ENCODE results near the gene F12. TPM values are rescaled to one million over a fixed set of nuclear protein-coding genes. Genes with fewer than 3 reads are reported as not detected.

F12 gene
- total RNA-seq, 1 experiment from 2014 or later: 30.0 TPM

GRCh38 chr5:177442066-177442826 is 32.9 kb upstream of the F12 start:
- H3K27ac ChIP-seq (ENCODE audit: low read depth, low read length): peak overlapping the region; percentile 40; the same call in 1 of the 2 replicates
- no peaks in the 10 kb centered on the region for H3K27me3 ChIP-seq (ENCODE audit: insufficient read depth, low read length)
- peaks cover 3% of the 10 kb centered on the region; the same call in 1 of the 2 replicates for H4K20me1 ChIP-seq (ENCODE audit: insufficient read depth)
- H3K9ac ChIP-seq (ENCODE audit: low read length): no peak overlapping the region
- BruUV-seq (replicated peaks): no TSS peak
- ATAC-seq (0 out of 2 replicates have a peak, but pooled peaks have one; percentile 1), DNase-seq (ENCODE audit: low read depth, low spot score) (no peak)
- peaks cover 0 to 33% of the 10 kb centered on the region in 2 experiments; a peak in 2 of 4 replicates for H3K4me1 ChIP-seq (ENCODE audit: control insufficient read depth in 1 of 2, insufficient read depth in 2 of 2, low read length in 2 of 2)
- intact Hi-C loops (cut with micrococcal nuclease): no loop called here
- RAD21 ChIA-PET (ENCODE audit: low non-redundant PET in 1 of 2, low total read pairs in 2 of 2, uncharacterized antibody in 2 of 2, unreplicated experiment in 2 of 2): no interaction called here
- CTCF ChIA-PET: no interaction called here
- no peaks in the 10 kb centered on the region for H3K9me2 ChIP-seq (ENCODE audit: insufficient read depth)
- TF ChIP-seq SP1 (IDR thresholded peaks at IDR 0.05; ENCODE audit: low read depth) (no peak), POLR2AphosphoS5 (IDR thresholded peaks at IDR 0.05; ENCODE audit: low read depth, low read length) (peak; percentile 18)
- POLR2A ChIA-PET: no interaction called here
- peaks cover 38% of the 10 kb centered on the region; the same call in 1 of the 2 replicates for H3K79me2 ChIP-seq (ENCODE audit: insufficient read depth, low read length)
- H2AFZ ChIP-seq (ENCODE audit: low read depth, low read length, poor library complexity, severe bottlenecking): no peak overlapping the region
- H3K9me3 ChIP-seq (ENCODE audit: control insufficient read depth in 1 of 2, insufficient read depth in 1 of 2, low read depth in 1 of 2, low read length in 2 of 2): no peaks in the 10 kb centered on the region
- H3K36me3 ChIP-seq (ENCODE audit: control insufficient read depth in 1 of 2, insufficient read depth in 2 of 2, low read length in 2 of 2): peaks cover 3 to 24% of the 10 kb centered on the region in 2 experiments; a peak in 3 of 4 replicates
- no peak overlapping the region for H3K4me2 ChIP-seq (ENCODE audit: low read length)
- H3K4me3 ChIP-seq (replicated peaks in 1 of 2; ENCODE audit: low read depth in 1 of 2, low read length in 2 of 2): no peak overlapping the region

- no peaks in the 10 kb centered on the region for H3K9me3 ChIP-seq (ENCODE audit: control insufficient read depth in 1 of 2, insufficient read depth in 1 of 2, low read depth in 1 of 2, low read length in 2 of 2)
- peaks cover 30% of the 10 kb centered on the region; the same call in 1 of the 2 replicates for H3K79me2 ChIP-seq (ENCODE audit: insufficient read depth, low read length)
- BruUV-seq (replicated peaks): no TSS peak
- H3K9me2 ChIP-seq (ENCODE audit: insufficient read depth): no peaks in the 10 kb centered on the region
- H3K27me3 ChIP-seq (ENCODE audit: insufficient read depth, low read length): no peaks in the 10 kb centered on the region
- H3K27ac ChIP-seq (ENCODE audit: low read depth, low read length): no peak overlapping the region; the same call in 1 of the 2 replicates
- POLR2A ChIA-PET: interaction anchor here (0.5 kb wide), 1 partner anchor 355 kb away, joined by 3 read pairs; the partner anchor contains the start of gene FGFR4
- peaks cover 3% of the 10 kb centered on the region; the same call in 1 of the 2 replicates for H4K20me1 ChIP-seq (ENCODE audit: insufficient read depth)
- H3K36me3 ChIP-seq (ENCODE audit: control insufficient read depth in 1 of 2, insufficient read depth in 2 of 2, low read length in 2 of 2): peaks cover 7 to 24% of the 10 kb centered on the region in 2 experiments; a peak in 3 of 4 replicates
- no peak for DNase-seq (ENCODE audit: low read depth, low spot score)
- intact Hi-C loops (cut with micrococcal nuclease): no loop called here
- TF ChIP-seq SP1 (IDR thresholded peaks at IDR 0.05; ENCODE audit: low read depth) (no peak), CTCF (IDR thresholded peaks at IDR 0.05 in 2 of 3, conservative IDR thresholded peaks at IDR 0.05 in 1 of 3; ENCODE audit: borderline replicate concordance in 1 of 3, insufficient read depth in 1 of 3, low read depth in 2 of 3, low read length in 2 of 3) (no peak), SRF (IDR thresholded peaks at IDR 0.05; ENCODE audit: low read depth) (no peak), POLR2AphosphoS5 (IDR thresholded peaks at IDR 0.05; ENCODE audit: low read depth, low read length) (peak; percentile 32; the same call in 1 of the 2 replicates)
- CTCF ChIA-PET: interaction anchor here (1.0 kb wide), 1 partner anchor 37 kb away, joined by 3 read pairs; no protein-coding TSS in a partner anchor
- no peak overlapping the region for H2AFZ ChIP-seq (ENCODE audit: low read depth, low read length, poor library complexity, severe bottlenecking)
- no peak overlapping the region for H3K4me2 ChIP-seq (ENCODE audit: low read length)
- RAD21 ChIA-PET (ENCODE audit: low non-redundant PET in 1 of 2, low total read pairs in 2 of 2, uncharacterized antibody in 2 of 2, unreplicated experiment in 2 of 2): no interaction called here
- ATAC-seq: no peak
- no peak overlapping the region for H3K4me3 ChIP-seq (replicated peaks in 1 of 2; ENCODE audit: low read depth in 1 of 2, low read length in 2 of 2)
- peaks cover 0 to 30% of the 10 kb centered on the region in 2 experiments; a peak in 2 of 4 replicates for H3K4me1 ChIP-seq (ENCODE audit: control insufficient read depth in 1 of 2, insufficient read depth in 2 of 2, low read length in 2 of 2)
- no peak overlapping the region for H3K9ac ChIP-seq (ENCODE audit: low read length)
Measured at GRCh38 chr5:177440990-177441780, 31.8 kb upstream of the F12 start.
